Measurements from ENCODE around the gene KIR3DL3.
"Not testable (repeated sequence)": the region's sequence is repeated elsewhere in the genome, so short reads cannot be mapped to it uniquely, and the experiment has no call there.

The KIR3DL3 gene

DNA sequence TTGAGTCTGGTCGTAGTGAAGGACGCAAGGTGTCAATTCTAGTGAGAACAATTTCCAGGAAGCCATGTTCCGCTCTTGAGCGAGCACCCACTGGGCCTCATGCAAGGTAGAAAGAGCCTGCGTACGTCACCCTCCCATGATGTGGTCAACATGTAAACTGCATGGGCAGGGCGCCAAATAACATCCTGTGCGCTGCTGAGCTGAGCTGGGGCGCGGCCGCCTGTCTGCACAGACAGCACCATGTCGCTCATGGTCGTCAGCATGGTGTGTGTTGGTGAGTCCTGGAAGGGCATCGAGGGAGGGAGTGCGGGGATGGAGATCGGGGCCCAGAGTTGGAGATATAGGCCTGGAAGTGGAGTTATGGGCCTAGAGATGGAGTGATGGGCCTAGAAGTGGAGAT, 14.1 kb downstream of the KIR3DL3 start, which contains the start of gene KIR2DL3:
KIR2DL3 (plus strand) TSS at position 208 of the 400 bp plus-strand sequence; CDS start at position 241, 33 bp downstream.
- DNase-seq = not testable (repeated sequence)

DNA sequence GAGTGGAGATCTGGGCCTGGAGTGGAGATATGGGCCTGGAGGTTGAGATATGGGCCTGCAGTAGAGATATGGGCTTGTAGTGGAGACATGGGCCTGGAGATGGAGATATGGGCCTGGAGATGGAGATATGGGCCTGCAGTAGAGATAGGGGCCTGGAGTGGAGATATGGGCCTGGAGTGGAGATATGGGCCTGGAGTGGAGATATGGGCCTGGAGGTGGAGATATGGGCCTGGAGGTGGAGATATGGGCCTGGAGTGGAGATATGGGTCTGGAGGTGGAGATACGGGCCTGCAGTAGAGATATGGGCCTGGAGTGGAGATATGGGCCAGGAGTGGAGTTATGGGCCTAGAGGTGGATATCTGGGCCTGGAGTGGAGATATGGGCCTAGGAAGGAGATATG, 14.5 kb downstream of the KIR3DL3 start:
- no peak for DNase-seq

DNA sequence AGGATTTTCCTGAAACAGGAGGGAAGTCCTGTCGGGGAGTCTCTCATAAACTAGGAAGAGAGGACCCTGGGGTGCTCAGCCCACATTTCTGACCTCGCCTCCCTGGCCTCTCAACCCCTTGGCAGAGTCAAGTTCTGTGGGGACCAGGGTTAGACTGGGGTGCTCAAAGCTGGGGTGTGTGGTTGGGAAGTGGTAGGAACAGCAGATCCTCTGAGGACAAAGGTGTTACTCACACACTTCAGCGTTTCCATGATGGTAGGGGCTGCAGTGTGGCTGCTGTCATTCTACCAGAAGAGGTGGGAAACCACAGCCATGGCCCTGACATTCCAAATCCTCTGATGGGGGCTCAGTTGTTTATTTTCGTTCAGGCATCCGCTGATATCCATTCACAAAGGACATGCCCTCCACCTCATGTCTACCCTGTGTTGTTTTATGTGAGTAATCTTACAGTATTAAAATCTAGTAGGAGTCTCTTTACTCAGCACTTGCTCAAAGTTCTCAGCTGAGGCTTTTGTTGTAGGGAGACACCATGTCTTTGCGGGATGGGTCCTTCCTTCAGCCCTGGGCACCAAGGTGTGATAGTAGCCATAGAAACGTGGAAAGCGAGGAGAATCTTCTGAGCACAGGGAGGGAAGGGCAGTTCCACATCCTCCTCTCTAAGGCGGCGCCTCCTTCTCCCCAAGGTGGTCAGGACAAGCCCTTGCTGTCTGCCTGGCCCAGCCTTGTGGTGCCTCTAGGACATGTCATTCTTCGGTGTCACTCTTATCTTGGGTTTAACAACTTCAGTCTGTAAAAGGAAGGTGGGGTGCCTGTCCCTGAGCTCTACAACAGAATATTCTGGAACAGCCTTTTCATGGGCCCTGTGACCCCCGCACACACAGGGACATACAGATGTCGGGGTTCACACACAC, 15.6 kb downstream of the KIR3DL3 start:
- no peak for DNase-seq

DNA sequence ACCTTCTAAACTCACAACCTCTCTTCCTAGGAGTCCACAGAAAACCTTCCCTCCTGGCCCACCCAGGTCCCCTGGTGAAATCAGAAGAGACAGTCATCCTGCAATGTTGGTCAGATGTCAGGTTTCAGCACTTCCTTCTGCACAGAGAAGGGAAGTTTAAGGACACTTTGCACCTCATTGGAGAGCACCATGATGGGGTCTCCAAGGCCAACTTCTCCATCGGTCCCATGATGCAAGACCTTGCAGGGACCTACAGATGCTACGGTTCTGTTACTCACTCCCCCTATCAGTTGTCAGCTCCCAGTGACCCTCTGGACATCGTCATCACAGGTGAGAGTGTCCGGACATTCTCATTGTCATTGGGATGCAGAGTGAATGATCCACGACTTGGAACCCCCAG, 17.7 kb downstream of the KIR3DL3 start:
- not testable (repeated sequence) for DNase-seq

DNA sequence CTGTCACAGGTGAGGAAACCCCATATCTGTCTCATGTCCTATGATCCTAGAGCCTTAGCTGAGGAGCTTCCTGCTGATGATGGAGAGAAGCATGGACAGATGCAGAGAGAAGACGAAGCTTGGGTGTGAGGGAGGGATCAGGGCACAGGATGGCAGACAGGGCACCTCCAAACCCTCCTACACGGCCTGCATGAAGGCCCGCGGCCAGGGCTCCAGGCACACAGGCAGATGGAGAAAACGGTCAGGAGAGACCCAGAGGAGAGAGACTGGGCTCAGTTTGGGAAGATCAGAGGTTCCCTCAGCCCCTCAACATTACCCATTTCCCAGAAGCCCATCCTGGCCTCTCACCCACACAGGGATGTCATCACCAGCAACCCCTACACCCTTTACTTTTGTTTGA, 19.8 kb downstream of the KIR3DL3 start:
- DNase-seq = not testable (repeated sequence)

DNA sequence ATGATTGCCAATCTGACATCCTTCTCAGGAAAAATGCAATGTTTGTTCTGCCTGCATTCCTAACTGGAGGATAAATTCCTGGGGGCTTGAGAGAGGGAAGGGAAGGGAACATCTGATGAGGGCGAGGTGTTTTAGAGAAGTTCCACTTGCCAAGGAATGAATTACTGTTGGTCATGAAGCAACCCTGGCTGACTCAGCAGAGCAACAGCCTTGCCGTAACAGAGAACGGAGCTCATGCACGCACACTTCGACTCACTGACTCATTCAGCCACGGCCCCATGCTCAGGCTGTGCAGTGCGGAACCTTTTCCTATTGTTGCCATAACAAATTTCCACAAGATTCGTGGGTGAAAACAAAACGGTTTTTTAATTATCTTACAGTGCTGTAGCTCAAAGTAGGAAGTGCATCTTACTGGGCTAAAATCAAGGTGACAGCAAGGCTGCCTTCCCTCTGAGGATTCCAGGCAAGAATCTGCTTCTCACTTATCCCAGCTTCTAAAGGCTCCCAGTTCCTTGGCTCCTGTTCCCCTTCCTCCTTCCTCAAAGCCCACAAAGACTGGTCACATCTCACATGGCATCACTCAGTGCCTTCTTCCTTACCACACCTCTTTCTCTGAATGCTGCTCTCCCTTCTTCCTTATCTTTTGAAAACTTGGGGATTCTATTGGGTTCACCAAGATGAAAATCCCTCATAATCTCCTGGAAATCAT, 23.5 kb downstream of the KIR3DL3 start:
- not testable (repeated sequence) for DNase-seq

DNA sequence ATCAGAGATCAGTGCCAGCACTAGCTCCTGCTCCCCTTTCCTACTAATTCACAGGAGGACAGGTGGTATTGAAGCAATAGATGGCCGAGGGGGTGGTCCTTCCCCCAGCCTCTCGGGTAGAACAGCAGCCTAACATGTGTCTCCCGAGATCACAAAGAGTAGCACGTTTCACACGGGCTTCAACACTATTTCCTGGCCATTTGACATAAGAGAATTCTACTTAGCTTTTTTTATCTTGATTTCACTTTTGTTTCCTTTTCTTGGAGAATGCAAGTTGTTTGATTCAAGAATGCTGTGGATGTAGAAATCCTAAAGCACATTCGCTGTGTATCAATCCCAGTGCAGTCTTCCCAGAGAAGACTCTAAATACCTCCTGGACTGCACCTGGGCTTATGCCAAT, 26.0 kb downstream of the KIR3DL3 start:
- not testable (repeated sequence) for DNase-seq

DNA sequence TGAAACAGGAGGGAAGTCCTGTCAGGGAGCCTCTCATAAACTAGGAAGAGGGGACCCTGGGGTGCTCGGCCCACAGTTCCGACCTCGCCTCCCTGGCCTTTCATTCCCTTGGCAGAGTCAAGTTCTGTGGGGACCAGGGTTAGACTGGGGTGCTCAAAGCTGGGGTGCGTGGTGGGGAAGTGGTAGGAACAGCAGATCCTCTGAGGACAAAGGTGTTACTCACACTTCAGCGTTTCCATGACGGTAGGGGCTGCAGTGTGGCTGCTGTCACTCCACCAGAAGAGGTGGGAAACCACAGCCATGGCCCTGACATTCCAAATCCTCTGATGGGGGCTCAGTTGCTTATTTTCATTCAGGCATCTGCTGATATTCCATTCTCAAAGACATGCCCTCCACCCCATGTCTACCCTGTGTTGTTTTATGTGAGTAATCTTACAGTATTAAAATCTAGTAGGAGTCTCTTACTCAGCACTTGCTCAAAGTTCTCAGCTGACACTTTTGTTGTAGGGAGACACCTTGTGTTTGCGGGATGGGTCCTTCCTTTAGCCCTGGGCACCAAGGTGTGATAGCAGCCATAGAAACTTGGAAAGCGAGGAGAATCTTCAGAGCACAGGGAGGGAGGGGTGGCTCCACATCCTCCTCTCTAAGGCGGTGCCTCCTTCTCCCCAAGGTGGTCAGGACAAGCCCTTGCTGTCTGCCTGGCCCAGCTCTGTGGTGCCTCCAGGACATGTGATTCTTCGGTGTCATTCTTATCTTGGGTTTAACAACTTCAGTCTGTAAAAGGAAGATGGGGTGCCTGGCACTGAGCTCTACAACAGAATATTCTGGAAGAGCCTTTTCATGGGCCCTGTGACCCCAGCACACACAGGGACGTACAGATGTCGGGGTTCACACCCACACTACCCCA, 32.2 kb downstream of the KIR3DL3 start:
- DNase-seq = not testable (repeated sequence)

DNA sequence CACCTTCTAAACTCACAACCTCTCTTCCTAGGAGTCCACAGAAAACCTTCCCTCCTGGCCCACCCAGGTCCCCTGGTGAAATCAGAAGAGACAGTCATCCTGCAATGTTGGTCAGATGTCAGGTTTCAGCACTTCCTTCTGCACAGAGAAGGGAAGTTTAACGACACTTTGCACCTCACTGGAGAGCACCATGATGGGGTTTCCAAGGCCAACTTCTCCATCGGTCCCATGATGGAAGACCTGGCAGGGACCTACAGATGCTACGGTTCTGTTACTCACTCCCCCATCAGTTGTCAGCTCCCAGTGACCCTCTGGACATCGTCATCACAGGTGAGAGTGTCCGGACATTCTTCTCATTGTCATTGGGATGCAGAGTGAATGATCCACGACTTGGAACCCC, 34.3 kb downstream of the KIR3DL3 start:
- DNase-seq = not testable (repeated sequence)

DNA sequence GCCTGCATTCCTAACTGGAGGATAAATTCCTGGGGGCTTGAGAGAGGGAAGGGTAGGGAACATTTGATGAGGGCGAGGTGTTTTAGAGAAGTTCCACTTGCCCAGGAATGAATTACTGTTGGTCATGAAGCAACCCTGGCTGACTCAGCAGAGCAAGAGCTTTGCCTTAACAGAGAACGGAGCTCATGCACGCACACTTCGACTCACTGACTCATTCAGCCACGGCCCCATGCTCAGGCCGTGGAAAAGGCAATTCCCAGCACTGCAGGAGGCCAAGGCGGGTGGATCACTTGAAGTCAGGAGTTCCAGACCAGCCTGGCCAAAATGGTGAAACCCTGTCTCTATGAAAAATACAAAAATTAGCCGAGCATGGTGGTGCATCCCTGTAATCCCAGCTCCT, 40.0 kb downstream of the KIR3DL3 start:
- not testable (repeated sequence) for DNase-seq

DNA sequence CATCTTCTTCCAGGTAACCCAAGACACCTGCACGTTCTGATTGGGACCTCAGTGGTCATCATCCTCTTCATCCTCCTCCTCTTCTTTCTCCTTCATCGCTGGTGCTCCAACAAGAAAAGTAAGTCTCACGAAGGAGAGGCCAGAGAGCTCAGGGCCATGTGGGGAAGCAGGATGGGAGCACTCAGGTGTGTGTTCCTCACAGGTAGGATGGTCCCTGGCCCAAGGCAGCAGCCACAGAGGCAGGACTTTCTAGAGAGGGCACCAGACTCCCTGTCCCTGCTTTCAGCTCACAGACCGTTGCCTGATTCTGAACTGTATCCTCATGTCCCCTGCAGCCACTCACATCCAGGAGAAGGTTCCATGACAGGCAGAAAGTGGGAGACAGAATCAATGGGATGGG, 42.2 kb downstream of the KIR3DL3 start:
- DNase-seq = not testable (repeated sequence)

DNA sequence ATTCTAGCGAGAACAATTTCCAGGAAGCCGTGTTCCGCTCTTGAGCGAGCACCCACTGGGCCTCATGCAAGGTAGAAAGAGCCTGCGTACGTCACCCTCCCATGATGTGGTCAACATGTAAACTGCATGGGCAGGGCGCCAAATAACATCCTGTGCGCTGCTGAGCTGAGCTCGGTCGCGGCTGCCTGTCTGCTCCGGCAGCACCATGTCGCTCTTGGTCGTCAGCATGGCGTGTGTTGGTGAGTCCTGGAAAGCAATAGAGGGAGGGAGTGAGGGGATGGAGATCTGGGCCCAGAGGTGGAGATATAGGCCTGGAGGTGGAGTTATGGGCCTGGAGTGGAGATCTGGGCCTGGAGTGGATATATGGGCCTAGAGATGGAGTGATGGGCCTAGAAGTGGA, 45.4 kb downstream of the KIR3DL3 start, which contains the start of gene KIR2DL1:
KIR2DL1 (plus strand) TSS at position 148 of the 400 bp plus-strand sequence; CDS start at position 206, 58 bp downstream.
- not testable (repeated sequence) for DNase-seq

DNA sequence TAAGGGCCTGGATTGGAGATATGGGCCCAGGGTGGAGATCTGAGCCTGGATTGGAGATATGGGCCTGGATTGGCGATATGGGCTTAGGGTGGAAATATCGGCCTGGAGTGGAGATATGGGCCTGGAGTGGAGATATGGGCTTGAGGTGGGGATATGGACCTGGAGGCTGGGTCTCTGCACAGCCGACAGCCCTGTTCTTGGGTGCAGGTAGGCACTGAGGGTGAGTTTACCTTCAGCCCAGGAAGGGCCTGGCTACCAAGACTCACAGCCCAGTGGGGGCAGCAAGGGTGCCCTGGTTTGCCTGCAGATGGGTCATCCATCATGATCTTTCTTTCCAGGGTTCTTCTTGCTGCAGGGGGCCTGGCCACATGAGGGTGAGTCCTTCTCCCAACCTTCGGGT, 46.3 kb downstream of the KIR3DL3 start:
- DNase-seq = not testable (repeated sequence)

DNA sequence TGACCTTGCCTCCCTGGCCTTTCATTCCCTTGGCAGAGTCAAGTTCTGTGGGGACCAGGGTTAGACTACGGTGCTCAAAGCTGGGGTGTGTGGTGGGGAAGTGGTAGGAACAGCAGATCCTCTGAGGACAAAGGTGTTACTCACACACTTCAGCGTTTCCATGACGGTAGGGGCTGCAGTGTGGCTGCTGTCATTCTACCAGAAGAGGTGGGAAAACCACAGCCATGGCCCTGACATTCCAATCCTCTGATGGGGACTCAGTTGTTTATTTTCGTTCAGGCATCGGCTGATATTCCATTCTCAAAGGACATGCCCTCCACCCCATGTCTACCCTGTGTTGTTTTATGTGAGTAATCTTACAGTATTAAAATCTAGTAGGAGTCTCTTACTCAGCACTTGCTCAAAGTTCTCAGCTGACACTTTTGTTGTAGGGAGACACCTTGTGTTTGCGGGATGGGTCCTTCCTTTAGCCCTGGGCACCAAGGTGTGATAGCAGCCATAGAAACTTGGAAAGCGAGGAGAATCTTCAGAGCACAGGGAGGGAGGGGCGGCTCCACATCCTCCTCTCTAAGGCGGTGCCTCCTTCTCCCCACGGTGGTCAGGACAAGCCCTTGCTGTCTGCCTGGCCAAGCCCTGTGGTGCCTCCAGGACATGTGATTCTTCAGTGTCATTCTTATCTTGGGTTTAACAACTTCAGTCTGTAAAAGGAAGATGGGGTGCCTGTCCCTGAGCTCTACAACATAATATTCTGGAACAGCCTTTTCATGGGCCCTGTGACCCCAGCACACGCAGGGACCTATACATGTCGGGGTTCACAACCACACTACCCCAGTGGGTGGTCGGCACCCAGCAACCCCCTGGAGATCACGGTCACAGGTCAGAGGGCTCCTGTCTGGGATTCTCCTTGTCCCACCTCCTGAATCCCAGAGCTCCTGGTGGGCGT, 47.0 kb downstream of the KIR3DL3 start:
- not testable (repeated sequence) for DNase-seq

DNA sequence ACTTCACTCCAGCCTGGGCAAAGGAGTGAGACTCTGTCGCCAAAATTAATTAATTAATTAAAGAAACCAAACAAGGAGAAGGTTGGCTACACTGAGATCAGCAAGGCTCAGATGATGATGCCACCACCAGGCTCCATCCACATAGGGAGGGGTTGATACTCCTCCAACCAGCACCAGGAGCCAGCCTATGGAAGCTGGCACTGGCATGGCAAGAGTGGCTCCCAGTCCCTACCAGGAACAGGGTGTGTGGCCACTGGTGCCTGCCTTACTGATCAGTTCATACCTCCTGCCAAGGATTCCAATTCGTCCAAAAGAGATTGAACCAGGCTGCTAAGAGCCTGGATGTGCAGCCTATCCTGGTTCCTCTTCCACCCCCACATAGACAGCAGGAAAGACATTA, 48.4 kb downstream of the KIR3DL3 start:
- DNase-seq = not testable (repeated sequence)

DNA sequence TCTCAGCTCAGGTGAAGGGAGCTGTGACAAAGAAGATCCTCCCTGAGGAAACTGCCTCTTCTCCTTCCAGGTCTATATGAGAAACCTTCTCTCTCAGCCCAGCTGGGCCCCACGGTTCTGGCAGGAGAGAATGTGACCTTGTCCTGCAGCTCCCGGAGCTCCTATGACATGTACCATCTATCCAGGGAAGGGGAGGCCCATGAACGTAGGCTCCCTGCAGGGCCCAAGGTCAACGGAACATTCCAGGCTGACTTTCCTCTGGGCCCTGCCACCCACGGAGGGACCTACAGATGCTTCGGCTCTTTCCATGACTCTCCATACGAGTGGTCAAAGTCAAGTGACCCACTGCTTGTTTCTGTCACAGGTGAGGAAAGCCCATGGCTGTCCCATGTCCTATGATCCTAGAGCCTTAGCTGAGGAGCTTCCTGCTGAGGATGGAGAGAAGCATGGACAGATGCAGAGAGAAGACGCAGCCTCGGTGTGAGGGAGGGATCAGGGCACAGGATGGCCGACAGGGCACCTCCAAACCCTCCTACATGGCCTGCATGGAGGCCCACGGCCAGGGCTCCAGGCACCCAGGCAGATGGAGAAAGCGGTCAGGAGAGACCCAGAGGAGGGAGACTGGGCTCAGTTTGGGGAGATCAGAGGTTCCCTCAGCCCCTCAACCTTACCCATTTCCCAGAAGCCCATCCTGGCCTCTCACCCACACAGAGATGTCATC, 51.0 kb downstream of the KIR3DL3 start:
- not testable (repeated sequence) for DNase-seq

DNA sequence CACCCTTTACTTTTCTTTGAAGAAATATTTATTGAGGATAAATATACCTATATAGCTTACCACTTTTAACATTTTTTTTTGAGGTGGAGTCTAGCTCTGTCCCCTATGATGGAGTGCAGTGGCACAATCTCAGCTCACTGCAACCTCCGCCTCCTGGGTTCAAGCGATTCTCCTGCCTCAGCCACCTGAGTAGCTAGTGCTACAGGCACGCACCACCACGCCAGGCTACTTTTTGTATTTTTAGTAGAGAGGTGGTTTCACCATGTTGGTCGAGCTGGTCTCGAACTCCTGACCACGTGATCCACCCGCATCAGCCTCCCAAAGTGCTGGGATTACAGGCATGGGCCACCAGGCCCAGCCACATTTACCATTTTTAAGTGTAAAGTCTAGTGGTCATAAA, 51.6 kb downstream of the KIR3DL3 start:
- DNase-seq = not testable (repeated sequence)

DNA sequence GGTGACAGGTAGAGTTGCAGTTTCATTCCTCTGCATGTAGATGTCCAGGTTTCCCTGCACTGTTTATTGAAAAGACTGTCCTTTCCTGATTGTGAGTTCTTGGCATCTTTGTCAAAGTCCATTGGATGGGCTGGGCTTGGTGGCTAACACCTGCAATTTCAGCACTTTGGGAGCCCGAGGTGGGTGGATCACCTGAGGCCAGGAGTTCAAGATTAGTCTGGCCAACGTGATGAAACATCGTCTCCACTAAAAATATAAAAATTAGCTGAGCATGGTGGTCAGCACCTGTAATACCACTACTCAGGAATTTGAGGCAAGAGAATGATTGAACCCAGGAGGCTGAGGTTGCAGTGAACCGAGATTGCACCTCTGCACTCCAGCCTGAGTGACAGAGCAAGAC, 53.6 kb downstream of the KIR3DL3 start:
- DNase-seq = not testable (repeated sequence)

DNA sequence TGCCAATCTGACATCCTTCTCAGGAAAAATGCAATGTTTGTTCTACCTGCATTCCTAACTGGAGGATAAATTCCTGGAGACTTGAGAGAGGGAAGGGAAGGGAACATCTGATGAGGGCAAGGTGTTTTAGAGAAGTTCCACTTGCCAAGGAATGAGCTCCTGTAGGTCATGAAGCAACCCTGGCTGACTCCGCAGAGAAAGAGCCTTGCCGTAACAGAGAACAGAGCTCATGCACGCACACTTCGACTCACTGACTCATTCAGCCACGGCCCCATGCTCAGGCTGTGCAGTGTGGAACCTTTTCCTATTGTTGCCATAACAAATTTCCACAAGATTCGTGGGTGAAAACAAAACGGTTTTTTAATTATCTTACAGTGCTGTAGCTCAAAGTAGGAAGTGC, 54.7 kb downstream of the KIR3DL3 start:
- not testable (repeated sequence) for DNase-seq

DNA sequence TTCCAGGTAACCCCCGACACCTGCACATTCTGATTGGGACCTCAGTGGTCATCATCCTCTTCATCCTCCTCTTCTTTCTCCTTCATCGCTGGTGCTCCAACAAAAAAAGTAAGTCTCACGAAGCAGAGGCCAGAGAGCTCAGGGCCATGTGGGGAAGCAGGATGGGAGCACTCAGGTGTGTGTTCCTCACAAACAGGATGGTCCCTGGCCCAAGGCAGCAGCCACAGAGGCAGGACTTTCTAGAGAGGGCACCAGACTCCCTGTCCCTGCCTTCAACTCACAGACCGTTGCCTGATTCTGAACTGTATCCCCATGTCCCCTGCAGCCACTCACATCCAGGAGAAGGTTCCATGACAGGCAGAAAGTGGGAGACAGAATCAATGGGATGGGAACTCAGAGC, 58.7 kb downstream of the KIR3DL3 start:
- DNase-seq = not testable (repeated sequence)

Measured in NCI-H1105 treated with DMSO at 0.1 percent for 48 hours (cell line).